Measurements from ENCODE around the gene TUBB4B.

DNA sequence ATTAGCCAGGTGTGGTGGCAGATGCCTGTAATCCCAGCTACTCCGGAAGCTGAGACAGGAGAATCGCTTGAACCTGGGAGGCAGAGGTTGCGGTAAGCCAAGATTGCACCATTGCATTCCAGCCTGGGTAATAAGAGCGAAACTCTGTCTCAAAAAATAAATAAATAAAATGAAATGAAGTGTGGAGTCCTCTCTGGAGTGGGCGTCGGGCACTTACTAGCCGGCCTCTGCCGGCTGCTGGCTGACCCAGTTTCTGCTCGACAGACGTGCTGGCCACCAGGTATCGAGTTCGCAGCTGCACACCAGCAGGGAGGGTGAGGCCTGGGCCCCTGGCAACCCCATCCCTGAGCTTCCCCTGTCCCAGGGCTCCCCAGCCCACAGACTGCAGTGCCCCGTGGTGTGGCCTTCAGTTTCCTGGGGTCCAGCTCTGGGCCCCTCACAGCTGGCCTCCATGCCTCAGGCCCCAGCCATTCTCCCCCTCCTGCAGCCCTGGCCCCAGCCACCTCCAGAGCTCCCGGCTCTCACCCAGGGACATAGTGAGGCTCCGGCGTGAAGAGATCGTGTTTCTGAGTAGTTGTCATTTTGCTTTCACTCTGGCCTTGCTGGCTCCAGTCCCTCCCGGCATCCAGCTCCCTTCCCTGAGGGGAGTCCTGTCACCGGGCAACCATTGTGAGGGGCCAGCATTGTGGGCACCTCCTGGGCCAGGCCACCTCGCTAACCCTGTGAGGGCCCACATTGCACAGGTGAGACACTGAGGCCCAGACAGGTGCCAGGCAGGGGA lies 6.2 kb downstream of the TUBB4B start:
- TF ChIP-seq POLR2AphosphoS5 (IDR thresholded peaks at IDR 0.05; ENCODE audit: low read depth, low read length): no peak
- no peak for TF ChIP-seq SIN3A (IDR thresholded peaks at IDR 0.05; ENCODE audit: borderline replicate concordance, insufficient read depth, low read length)

Data from PFSK-1 (cell line).